K562 (cell line): Measurements from ENCODE around the gene TLNRD1. TPM values are rescaled to one million over a fixed set of nuclear protein-coding genes. Genes with fewer than 3 reads are reported as not detected.

Experiments used
- ATAC-seq: fragments of 200-7000 bp; cut with Tn5 transposase; 3 replicates; pipeline ENCODE4 v1.9.1; 2020; ENCODE audit warnings: moderate library complexity
- BruUV-seq: library from RNA; stranded (reverse); fragments of 400-500 nt; replicated peaks from 2 replicates; lab custom pipeline; 2021; lab: Mats Ljungman, UMichigan
- CTCF ChIA-PET: fragments of 300-600 bp; formaldehyde crosslinking; extraction: SDS; loops from one replicate; lab custom pipeline; 2021; ENCODE audit warnings: low intra/inter-chr PET ratio; lab: Yijun Ruan, JAX
- POLR2A ChIA-PET: fragments of 300-600, 350-650 bp; sonication (Branson Sonifier 250); formaldehyde crosslinking; extraction: SDS; loops from one replicate; lab custom pipeline; 2021; ENCODE audit warnings: antibody characterized with exemption, inconsistent platforms; lab: Yijun Ruan, JAX
- DNase-seq, 4 experiments: peaks; one replicate each; pipeline versions ENCODE4 v3.0.0 to v3.0.0-alpha.2; 2011 to 2018; ENCODE audit warnings: low spot score in 3 of 4, mixed read lengths in 3 of 4; ENCODE audit errors: extremely low read depth in 1 of 4
- FAIRE-seq: peaks from 2 replicates; lab custom pipeline; 2011; peaks lifted over from hg19 to GRCh38; lab: Jason Lieb, UNC
- H2AFZ ChIP-seq: 2 replicates; pipeline ENCODE4 v1.6.0; 2011; ENCODE audit warnings: low read depth, low read length, control low read depth, inconsistent platforms
- H3K27ac ChIP-seq: fragments of 200-600 bp; 3 replicates; pipeline ENCODE4 v1.8.0; 2011; ENCODE audit warnings: low read depth, mild to moderate bottlenecking, control low read depth, inconsistent platforms, low read length, moderate library complexity, mixed read lengths; ENCODE audit errors: extremely low read depth
- H3K27me3 ChIP-seq, 2 experiments: fragments of 300-600 bp in 1 of 2; 2 replicates in 1 of 2; 3 replicates in 1 of 2; pipeline versions ENCODE4 v1.6.0 to v1.8.0; 2011; ENCODE audit warnings: inconsistent platforms in 2 of 2, low read length in 2 of 2, mild to moderate bottlenecking in 1 of 2, mixed read lengths in 1 of 2, moderate library complexity in 1 of 2; ENCODE audit not compliant: control insufficient read depth in 2 of 2, insufficient read depth in 2 of 2
- H3K36me3 ChIP-seq: fragments of 300-600 bp; 3 replicates; pipeline ENCODE4 v1.8.0; 2011; ENCODE audit warnings: mild to moderate bottlenecking, low read length, inconsistent platforms; ENCODE audit not compliant: control insufficient read depth, insufficient read depth
- H3K4me1 ChIP-seq, 2 experiments: fragments of 200-600 bp in 1 of 2; replicated peaks in 1 of 2; 2 replicates in 1 of 2; 3 replicates in 1 of 2; pipeline versions ENCODE4 v1.5.1 to v1.8.0; 2011; ENCODE audit warnings: inconsistent platforms in 2 of 2, low read length in 2 of 2, mild to moderate bottlenecking in 1 of 2, mixed read lengths in 1 of 2, moderate library complexity in 1 of 2; ENCODE audit not compliant: control insufficient read depth in 2 of 2, insufficient read depth in 2 of 2
- H3K4me2 ChIP-seq: 2 replicates; pipeline ENCODE4 v1.6.1; 2011; ENCODE audit warnings: low read length, control low read depth, inconsistent platforms, mixed read lengths; ENCODE audit not compliant: insufficient read depth
- H3K4me3 ChIP-seq: fragments of 200-600 bp; sonication (generic), shearing (Covaris generic); 2 replicates; pipeline ENCODE4 v1.5.1; 2016; ENCODE audit warnings: control low read depth, inconsistent platforms
- H3K79me2 ChIP-seq: fragments of 200-600 bp; 3 replicates; pipeline ENCODE4 v1.8.0; 2011; ENCODE audit warnings: low read length, inconsistent platforms; ENCODE audit not compliant: control insufficient read depth, insufficient read depth
- H3K9ac ChIP-seq, 2 experiments: 2 replicates each; pipeline versions ENCODE4 v1.6.0 to v1.6.1; 2011; ENCODE audit warnings: low read depth in 2 of 2, low read length in 2 of 2, control low read depth in 1 of 2, inconsistent platforms in 1 of 2, mild to moderate bottlenecking in 1 of 2, mixed read lengths in 1 of 2; ENCODE audit not compliant: insufficient read depth in 1 of 2
- H3K9me1 ChIP-seq: one replicate; pipeline ENCODE4 v1.6.0; 2011; ENCODE audit warnings: inconsistent platforms, mild to moderate bottlenecking, low read length, moderate library complexity; ENCODE audit not compliant: control insufficient read depth, insufficient read depth
- H3K9me3 ChIP-seq: replicated peaks from 2 replicates; pipeline ENCODE4 v1.5.1; 2011; ENCODE audit warnings: low read depth, low read length, inconsistent platforms; ENCODE audit not compliant: control insufficient read depth, insufficient read depth
- H4K20me1 ChIP-seq: replicated peaks from 2 replicates; pipeline ENCODE4 v1.6.1; 2011; ENCODE audit warnings: low read length, inconsistent platforms, mixed read lengths; ENCODE audit not compliant: control insufficient read depth, insufficient read depth
- CBFA2T3 ChIP-seq: fragments of 450-650 bp; IDR thresholded peaks from 2 replicates; pipeline ENCODE4 v1.6.1; 2017
- CREB3L1 ChIP-seq: fragments of 450-650 bp; IDR thresholded peaks from 2 replicates; pipeline ENCODE4 v1.6.1; 2014; ENCODE audit warnings: low read depth, mild to moderate bottlenecking, moderate library complexity, borderline replicate concordance
- CREBBP ChIP-seq: IDR thresholded peaks from one replicate; pipeline ENCODE4 v1.6.1; 2012; ENCODE audit warnings: low read depth, mild to moderate bottlenecking, control low read depth, inconsistent platforms, low read length
- CSDE1 ChIP-seq, 2 experiments: fragments of 450-650 bp; IDR thresholded peaks; 2 replicates each; pipeline ENCODE4 v1.6.1; 2016; ENCODE audit warnings: mild to moderate bottlenecking in 1 of 2
- E2F4 ChIP-seq: sonication (generic); formaldehyde crosslinking; IDR thresholded peaks from 2 replicates; pipeline ENCODE4 v1.8.0; 2022; ENCODE audit warnings: mild to moderate bottlenecking, low read depth, missing genetic modification reagents
- IFI16 ChIP-seq: fragments of 250-450 bp; sonication (Bioruptor Pico); IDR thresholded peaks from 2 replicates; pipeline ENCODE4 v2.1.2; 2022; ENCODE audit warnings: mild to moderate bottlenecking, inconsistent platforms
- KAT2B ChIP-seq: IDR thresholded peaks from one replicate; pipeline ENCODE4 v1.6.1; 2012; ENCODE audit warnings: low read depth, mild to moderate bottlenecking, control low read depth, inconsistent platforms, low read length, moderate library complexity
- KAT7 ChIP-seq: sonication (generic); formaldehyde crosslinking; IDR thresholded peaks from 2 replicates; pipeline ENCODE4 v1.8.0; 2022; ENCODE audit warnings: missing genetic modification reagents, mild to moderate bottlenecking, borderline replicate concordance
- NFIX ChIP-seq: fragments of 250-450 bp; sonication (Bioruptor Pico); IDR thresholded peaks from 2 replicates; pipeline ENCODE4 v1.4.0; 2020; ENCODE audit warnings: low read depth, mild to moderate bottlenecking, moderate library complexity
- NFRKB ChIP-seq: fragments of 450-650 bp; IDR thresholded peaks from 2 replicates; pipeline ENCODE4 v1.6.1; 2016; ENCODE audit warnings: low read depth
- PRDM10 ChIP-seq: fragments of 450-650 bp; IDR thresholded peaks from 2 replicates; pipeline ENCODE4 v1.6.1; 2018; ENCODE audit not compliant: partially characterized antibody
- PTRF ChIP-seq: fragments of 450-650 bp; IDR thresholded peaks from 2 replicates; pipeline ENCODE4 v1.6.1; 2016; ENCODE audit warnings: mild to moderate bottlenecking, missing genetic modification characterization, missing compliant biosample characterization
- RBFOX2 ChIP-seq: fragments of 200-400 bp; formaldehyde crosslinking; IDR thresholded peaks from 2 replicates; pipeline ENCODE4 v1.6.1; 2017; ENCODE audit warnings: low read depth, mild to moderate bottlenecking, low read length, moderate library complexity
- SIN3B ChIP-seq: fragments of 450-650 bp; IDR thresholded peaks from 2 replicates; pipeline ENCODE4 v1.6.1; 2017; ENCODE audit warnings: low read depth, mild to moderate bottlenecking, moderate library complexity
- SMAD4 ChIP-seq: fragments of 250-450 bp; sonication (Bioruptor Pico); conservative IDR thresholded peaks from 2 replicates; pipeline ENCODE4 v1.8.0; 2021; ENCODE audit warnings: inconsistent platforms, mild to moderate bottlenecking, moderate library complexity
- SRSF7 ChIP-seq: fragments of 200-400 bp; formaldehyde crosslinking; optimal IDR thresholded peaks from 2 replicates; pipeline ENCODE3; 2017; ENCODE audit warnings: mild to moderate bottlenecking, low read depth, low read length
- ZNF444 ChIP-seq: fragments of 250-450 bp; sonication (Bioruptor Pico); IDR thresholded peaks from 2 replicates; pipeline ENCODE4 v1.4.0; 2020; ENCODE audit warnings: mild to moderate bottlenecking, moderate library complexity
- WGBS: fragments of 100-300 bp; shearing (Covaris generic); methylation state at CpG from one replicate; pipeline ENCODE4 v1.1.6; 2016; ENCODE audit warnings: low coverage, mixed read lengths; ENCODE audit not compliant: insufficient coverage; ENCODE audit errors: missing lambda C conversion rate; 5-methylcytosine and 5-hydroxymethylcytosine counted together
- in situ Hi-C: fragments of 300-500 bp; cut with MboI; formaldehyde crosslinking; loops from 4 replicates; pipeline ENCODE4 v1.15.0; 2018; ENCODE audit warnings: inconsistent platforms, mixed read lengths
- intact Hi-C: fragments of 100-400 bp; cut with micrococcal nuclease; formaldehyde crosslinking; loops from 2 replicates; pipeline ENCODE4 v1.14.2; 2022
- polyA plus RNA-seq, 8 experiments: library from polyadenylated mRNA; depleted of rRNA in 4 of 8; stranded (reverse) in 5 of 8; unstranded in 3 of 8; fragments of >200 nt; fragmentation: Nextera tagmentation in 2 of 8; fragmentation: Illumina TruSeq in 1 of 8; extraction: Ambion mirVana in 2 of 8; extraction: Trizol in 1 of 8; gene quantifications; 2 replicates each; pipeline versions ENCODE4 v1.2.1 to v1.2.3, GENCODE V29; 2011 to 2014; ENCODE audit warnings: inconsistent platforms in 1 of 8, missing spikeins in 1 of 8
- total RNA-seq, 7 experiments: library from RNA; depleted of rRNA in 6 of 7; stranded (reverse); fragments of >200 nt in 6 of 7; fragmentation: Illumina TruSeq in 2 of 7; extraction: Trizol in 2 of 7; gene quantifications; 2 replicates each; pipeline versions ENCODE4 v1.2.1 to v1.2.3, GENCODE V29; 2011 to 2021; ENCODE audit warnings: low replicate concordance in 1 of 7

The TLNRD1 gene
- total and polyA plus RNA-seq, 9 of the 15 experiments (the other 6 are each of a cell fraction or from before 2014, with no cell fraction given), result 1.1 to 33.1 (median 5.7) TPM

- ATAC-seq, result no peak
- CTCF ChIA-PET, result interaction anchor here (1.3 to 1.7 kb wide), 3 partner anchors 191 to 551 kb away, joined by 4 to 12 read pairs (median 5); no protein-coding TSS in a partner anchor
- H3K4me1 ChIP-seq, result no peaks in the 10 kb centered on the region
- POLR2A ChIA-PET, result no interaction called here
- no peak overlapping the region for H3K4me2 ChIP-seq
- H3K27me3 ChIP-seq, result no peaks in the 10 kb centered on the region
- no peaks in the 10 kb centered on the region for H3K9me3 ChIP-seq
- no TSS peak for BruUV-seq
- intact Hi-C loops (no loop called here), in situ Hi-C loops (no loop called here)
- FAIRE-seq, result no peak
- H2AFZ ChIP-seq, result no peak overlapping the region
- TF ChIP-seq NFIX (CRISPR knock-in tag), result no peak
- no peak for TF ChIP-seq CSDE1 (IDR thresholded peaks at IDR 0.05)
- TF ChIP-seq ZNF444, result no peak
- TF ChIP-seq SRSF7, result no peak
- TF ChIP-seq NFRKB, result no peak
- no peak for TF ChIP-seq IFI16
- no peak for TF ChIP-seq RBFOX2
- no peak for TF ChIP-seq SIN3B
- no peak for TF ChIP-seq CREB3L1
- TF ChIP-seq CREBBP, result no peak
- no peak for TF ChIP-seq KAT2B
- no peak for TF ChIP-seq E2F4
- TF ChIP-seq PTRF, result no peak
- no peak for TF ChIP-seq PRDM10
- no peak for TF ChIP-seq CBFA2T3
- no peak for TF ChIP-seq SMAD4 (CRISPR knock-in tag)
- no peak for TF ChIP-seq KAT7
- H3K27ac ChIP-seq, result no peak overlapping the region
- no peak overlapping the region for H3K4me3 ChIP-seq
- H3K79me2 ChIP-seq, result peaks cover 4% of the 10 kb centered on the region; the same call in 1 of the 3 replicates
- H3K9me1 ChIP-seq, result no peaks in the 10 kb centered on the region
- peaks cover 16% of the 10 kb centered on the region; the same call in 2 of the 3 replicates for H3K36me3 ChIP-seq
- peaks cover 10% of the 10 kb centered on the region; the same call in 1 of the 2 replicates for H4K20me1 ChIP-seq
- no peak for DNase-seq
- H3K9ac ChIP-seq, result no peak overlapping the region; a peak in 1 of 4 replicates
- 81% methylated on average over 7 of the region's 7 CpGs for WGBS
Measured at GRCh38 chr15:80969316-80969715, 31.4 kb upstream of the TLNRD1 start.
